Mesothelial cell of epicardium (in vitro differentiated cells): Measurements from ENCODE around the gene ASB13. TPM values are rescaled to one million over a fixed set of nuclear protein-coding genes. Genes with fewer than 3 reads are reported as not detected.

Experiments used
- DNase-seq, 2 experiments: peaks; one replicate each; pipeline ENCODE4 v3.0.0; 2021; ENCODE audit warnings: low spot score in 2 of 2; ENCODE audit not compliant: unreplicated experiment in 2 of 2
- H3K27ac Mint-ChIP-seq: 2 replicates; pipeline ENCODE4 v1.8.0; 2021; ENCODE audit warnings: mixed read lengths
- H3K27me3 Mint-ChIP-seq: 2 replicates; pipeline ENCODE4 v1.8.0; 2021; ENCODE audit warnings: low read depth, mixed read lengths
- H3K36me3 Mint-ChIP-seq: 2 replicates; pipeline ENCODE4 v1.8.0; 2021; ENCODE audit warnings: mixed read lengths
- H3K4me1 Mint-ChIP-seq: 2 replicates; pipeline ENCODE4 v1.8.0; 2021; ENCODE audit warnings: mixed read lengths
- H3K4me3 Mint-ChIP-seq: 2 replicates; pipeline ENCODE4 v1.8.0; 2021; ENCODE audit warnings: mild to moderate bottlenecking, moderate library complexity, mixed read lengths
- H3K9me3 Mint-ChIP-seq: 2 replicates; pipeline ENCODE4 v1.8.0; 2021; ENCODE audit warnings: mixed read lengths
- total RNA-seq: library from RNA; stranded (reverse); gene quantifications from 3 replicates; pipeline ENCODE4 v1.2.1, GENCODE V29; 2021
- TF ChIP-seq, protein P1 (sequence below): fragments of 200-600 bp; sonication (generic); IDR thresholded peaks from one replicate; pipeline ENCODE4 v1.5.0; 2021; ENCODE audit warnings: antibody characterized with exemption; ENCODE audit not compliant: unreplicated experiment

The ASB13 gene
- total RNA-seq, 1 donor from 2014 or later = 26.3 TPM

DNA sequence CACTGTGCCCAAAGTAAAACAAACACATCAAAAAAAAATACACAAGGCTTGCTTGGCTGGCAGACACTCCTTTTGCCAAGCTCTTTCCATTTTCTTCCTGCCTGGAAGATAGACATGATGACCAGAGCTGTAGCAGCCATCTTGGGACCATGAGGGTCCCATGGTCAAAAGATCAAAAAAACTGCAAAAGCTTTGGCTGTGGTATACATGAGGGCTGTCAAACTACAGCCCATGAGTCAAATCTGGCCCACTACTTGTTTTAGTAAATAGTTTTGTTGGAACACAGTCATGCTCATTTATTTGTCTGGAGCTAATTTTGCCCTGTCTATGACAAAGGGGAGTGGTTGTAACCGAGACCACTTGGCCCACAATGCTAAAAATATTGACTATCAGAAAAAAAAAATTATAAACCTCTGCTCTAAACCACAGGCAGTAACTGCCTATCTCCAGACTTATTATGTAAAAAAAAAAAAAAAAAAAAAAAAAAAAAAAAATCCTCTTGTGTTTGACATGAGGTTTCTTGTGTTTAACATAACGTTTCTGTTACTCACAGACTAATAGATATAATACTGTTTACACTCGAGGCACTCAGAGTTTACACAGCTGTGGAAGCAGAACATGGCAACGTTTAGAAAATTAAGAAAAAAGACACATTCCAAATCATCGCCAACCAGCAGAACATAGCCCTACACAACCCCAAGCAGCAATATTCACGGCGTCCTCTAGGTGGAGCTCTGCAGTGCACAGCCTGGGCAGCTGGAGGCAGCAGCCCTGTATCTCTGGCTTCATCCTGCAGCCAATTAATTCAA, 36.9 kb downstream of the ASB13 start:
- peaks cover 54% of the 10 kb centered on the region for H3K4me1 Mint-ChIP-seq
- TF ChIP-seq, protein P1, sequence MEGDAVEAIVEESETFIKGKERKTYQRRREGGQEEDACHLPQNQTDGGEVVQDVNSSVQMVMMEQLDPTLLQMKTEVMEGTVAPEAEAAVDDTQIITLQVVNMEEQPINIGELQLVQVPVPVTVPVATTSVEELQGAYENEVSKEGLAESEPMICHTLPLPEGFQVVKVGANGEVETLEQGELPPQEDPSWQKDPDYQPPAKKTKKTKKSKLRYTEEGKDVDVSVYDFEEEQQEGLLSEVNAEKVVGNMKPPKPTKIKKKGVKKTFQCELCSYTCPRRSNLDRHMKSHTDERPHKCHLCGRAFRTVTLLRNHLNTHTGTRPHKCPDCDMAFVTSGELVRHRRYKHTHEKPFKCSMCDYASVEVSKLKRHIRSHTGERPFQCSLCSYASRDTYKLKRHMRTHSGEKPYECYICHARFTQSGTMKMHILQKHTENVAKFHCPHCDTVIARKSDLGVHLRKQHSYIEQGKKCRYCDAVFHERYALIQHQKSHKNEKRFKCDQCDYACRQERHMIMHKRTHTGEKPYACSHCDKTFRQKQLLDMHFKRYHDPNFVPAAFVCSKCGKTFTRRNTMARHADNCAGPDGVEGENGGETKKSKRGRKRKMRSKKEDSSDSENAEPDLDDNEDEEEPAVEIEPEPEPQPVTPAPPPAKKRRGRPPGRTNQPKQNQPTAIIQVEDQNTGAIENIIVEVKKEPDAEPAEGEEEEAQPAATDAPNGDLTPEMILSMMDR = peak; percentile 76
- H3K27me3 Mint-ChIP-seq = no peaks in the 10 kb centered on the region
- peak overlapping the region; percentile 86 for H3K27ac Mint-ChIP-seq
- no peaks in the 10 kb centered on the region for H3K9me3 Mint-ChIP-seq
- DNase-seq = peak in 1 of 2 experiments; percentile 82
- no peak overlapping the region for H3K4me3 Mint-ChIP-seq
- H3K36me3 Mint-ChIP-seq = no peaks in the 10 kb centered on the region

DNA sequence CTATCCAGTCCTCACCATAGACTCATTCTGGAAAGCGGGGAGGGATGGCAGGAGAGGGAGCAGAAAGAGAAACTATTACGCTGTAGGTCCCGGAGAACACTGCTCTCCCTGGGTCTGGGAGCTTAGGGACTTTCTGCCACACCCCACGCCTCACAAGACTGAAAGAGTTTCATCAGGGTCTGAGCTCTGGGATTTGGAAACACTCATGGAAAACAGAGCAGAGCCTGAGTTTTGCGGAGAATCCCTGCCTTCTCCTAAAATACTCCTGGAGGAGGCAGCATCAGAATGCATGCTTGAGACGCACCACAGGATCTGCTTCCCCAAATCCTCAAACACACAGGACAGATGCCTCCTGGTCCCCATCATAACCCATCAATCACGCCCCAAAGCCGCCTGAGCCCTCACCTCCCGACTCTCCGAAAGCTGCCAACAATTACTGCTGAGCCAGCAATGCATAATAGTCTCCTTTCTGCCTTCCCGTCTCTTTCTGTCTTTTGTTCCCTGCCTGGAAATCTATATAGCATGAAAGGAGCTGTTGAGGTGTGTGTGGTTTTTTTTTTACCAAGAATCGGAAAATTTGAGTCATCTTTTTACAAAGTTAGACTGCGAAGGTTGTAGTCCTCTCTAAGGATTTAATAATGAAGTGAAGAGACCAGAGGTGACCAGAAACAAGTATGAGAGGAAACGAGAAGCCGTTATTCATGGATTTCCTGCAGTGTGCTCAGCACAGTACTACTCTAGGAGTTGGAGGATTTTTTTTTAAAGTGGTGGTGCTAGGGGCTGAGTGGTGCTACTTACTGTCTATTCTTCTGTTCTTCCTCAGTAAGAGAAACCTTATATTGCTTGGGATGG, 37.7 kb downstream of the ASB13 start:
- Mint-ChIP-seq H3K27me3 (no peaks in the 10 kb centered on the region), H3K27ac (peak overlapping the region; percentile 86), H3K9me3 (no peaks in the 10 kb centered on the region), H3K36me3 (no peaks in the 10 kb centered on the region), H3K4me3 (peak overlapping the region; percentile 24), H3K4me1 (peaks cover 46% of the 10 kb centered on the region)
- DNase-seq = no peak
- TF ChIP-seq, protein P1 = no peak

DNA sequence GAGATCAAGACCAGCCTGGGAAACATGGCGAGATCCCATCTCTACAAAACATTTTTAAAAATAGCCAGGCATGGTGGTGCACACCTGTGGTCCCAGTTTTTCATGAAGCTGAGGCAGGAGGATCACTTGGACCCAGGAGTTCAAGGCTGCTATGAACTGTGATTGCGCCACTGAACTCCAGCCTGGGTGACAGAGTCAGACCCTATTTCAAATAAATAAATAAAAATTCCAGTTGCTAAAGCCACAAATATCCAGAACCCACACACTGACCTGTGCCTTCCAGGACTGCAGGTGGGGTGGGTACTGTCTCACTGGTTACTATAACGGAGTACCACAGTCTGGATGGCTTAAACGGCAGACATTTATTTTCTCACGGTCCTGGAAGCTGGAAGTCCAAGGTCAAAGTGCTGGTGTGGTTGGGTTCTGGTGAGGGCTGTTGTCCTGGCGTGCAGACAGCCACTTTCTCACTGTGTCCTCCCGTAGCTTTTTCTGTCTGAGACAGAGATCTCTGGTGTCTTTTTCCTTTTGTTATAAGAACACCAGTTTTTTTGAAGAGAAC, 38.8 kb downstream of the ASB13 start:
- no peaks in the 10 kb centered on the region for H3K27me3 Mint-ChIP-seq
- H3K27ac Mint-ChIP-seq = peak overlapping the region; percentile 37
- TF ChIP-seq, protein P1 = no peak
- DNase-seq = no peak
- H3K4me1 Mint-ChIP-seq = peaks cover 40% of the 10 kb centered on the region
- H3K4me3 Mint-ChIP-seq = no peak overlapping the region
- no peaks in the 10 kb centered on the region for H3K36me3 Mint-ChIP-seq
- no peaks in the 10 kb centered on the region for H3K9me3 Mint-ChIP-seq

DNA sequence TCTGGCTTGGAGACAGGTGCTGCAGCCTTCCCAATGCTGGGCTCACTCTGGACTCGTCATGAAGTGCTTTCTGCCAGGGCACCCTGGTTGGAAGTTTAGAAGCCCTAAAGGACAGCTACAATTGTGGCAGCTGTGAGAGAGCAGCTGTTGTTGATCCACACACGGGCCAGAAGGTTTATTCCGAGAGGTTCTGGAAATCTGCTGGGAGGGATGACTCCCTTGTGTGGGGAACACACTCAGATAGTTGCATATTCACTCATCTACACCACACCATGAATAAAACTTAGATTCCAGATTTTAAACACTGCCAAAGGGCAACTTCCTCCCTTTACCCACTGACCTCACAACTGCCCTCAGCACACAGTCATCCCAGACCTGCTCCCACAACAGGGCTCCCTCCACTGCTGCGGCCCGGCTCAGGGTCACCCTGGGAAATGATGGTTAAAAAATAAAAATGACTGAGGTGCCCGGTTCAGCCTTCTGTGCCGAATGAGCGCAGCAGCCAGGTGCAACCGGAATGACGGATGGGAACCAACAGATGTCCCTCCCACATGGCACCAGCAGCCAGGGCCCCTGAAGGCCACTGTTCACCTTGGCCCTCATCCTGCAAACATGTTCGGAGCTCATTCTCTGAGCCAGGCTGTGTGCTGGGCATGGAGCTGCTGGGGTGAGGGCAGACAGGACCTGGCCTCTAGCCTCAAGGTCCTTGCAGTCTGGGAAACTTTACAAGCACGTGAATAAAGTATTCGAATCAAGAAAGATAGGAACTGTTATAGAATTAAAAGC, 40.2 kb downstream of the ASB13 start:
- Mint-ChIP-seq H3K4me3 (no peak overlapping the region), H3K9me3 (no peaks in the 10 kb centered on the region), H3K27me3 (no peaks in the 10 kb centered on the region), H3K4me1 (peaks cover 30% of the 10 kb centered on the region), H3K27ac (no peak overlapping the region), H3K36me3 (no peaks in the 10 kb centered on the region)
- TF ChIP-seq, protein P1 = no peak
- no peak for DNase-seq

- Mint-ChIP-seq H3K27ac (no peak overlapping the region), H3K4me1 (peaks cover 29% of the 10 kb centered on the region), H3K27me3 (no peaks in the 10 kb centered on the region), H3K9me3 (no peaks in the 10 kb centered on the region), H3K4me3 (no peak overlapping the region), H3K36me3 (no peaks in the 10 kb centered on the region)
- TF ChIP-seq, protein P1 = no peak
- DNase-seq = no peak
Measured at GRCh38 chr10:5624701-5625100, 41.7 kb downstream of the ASB13 start.
